Natural killer cell (primary cell): Measurements from ENCODE around the gene B4GALT1. TPM values are rescaled to one million over a fixed set of nuclear protein-coding genes. Genes with fewer than 3 reads are reported as not detected.

Experiments used
- ATAC-seq, 3 donors: fragments of 150-1000 bp in 2 of 3; fragments of 200-7000 bp in 1 of 3; cut with Tn5 transposase; 1 replicate in 1 of 3; 2 replicates in 2 of 3; pipeline ENCODE4 v1.10.0; 2021; ENCODE audit warnings: mild to moderate bottlenecking in 2 of 3, moderate library complexity in 2 of 3
- DNase-seq, 2 donors: peaks; one replicate each; pipeline versions ENCODE4 v3.0.0 to v3.0.0-alpha.2; 2013 to 2021; ENCODE audit warnings: mixed read lengths in 1 of 2
- H3K27ac ChIP-seq: one replicate; pipeline ENCODE4 v1.5.1; 2013; ENCODE audit warnings: mild to moderate bottlenecking, low read length
- H3K27me3 ChIP-seq: one replicate; pipeline ENCODE4 v1.6.1; 2013; ENCODE audit warnings: low read length; ENCODE audit not compliant: control insufficient read depth, insufficient read depth
- H3K36me3 ChIP-seq: one replicate; pipeline ENCODE4 v1.6.1; 2013; ENCODE audit warnings: low read length; ENCODE audit not compliant: control insufficient read depth, insufficient read depth
- H3K4me1 ChIP-seq: one replicate; pipeline ENCODE4 v1.6.1; 2013; ENCODE audit warnings: low read length; ENCODE audit not compliant: control insufficient read depth, insufficient read depth
- H3K4me3 ChIP-seq: one replicate; pipeline ENCODE4 v1.5.1; 2013; ENCODE audit warnings: low read length
- H3K9me3 ChIP-seq: one replicate; pipeline ENCODE4 v1.6.1; 2013; ENCODE audit warnings: low read length; ENCODE audit not compliant: control insufficient read depth, insufficient read depth
- H3K27ac Mint-ChIP-seq, 2 donors: one replicate each; pipeline ENCODE4 v1.8.0; 2022; ENCODE audit warnings: mild to moderate bottlenecking in 2 of 2, mixed read lengths in 2 of 2, moderate library complexity in 1 of 2
- H3K27me3 Mint-ChIP-seq, 2 donors: one replicate each; pipeline ENCODE4 v1.8.0; 2022; ENCODE audit warnings: low read depth in 2 of 2, mixed read lengths in 2 of 2
- H3K36me3 Mint-ChIP-seq: one replicate; pipeline ENCODE4 v1.8.0; 2022; ENCODE audit warnings: mixed read lengths
- H3K4me1 Mint-ChIP-seq, 2 donors: one replicate each; pipeline ENCODE4 v1.8.0; 2022; ENCODE audit warnings: mixed read lengths in 2 of 2
- H3K4me3 Mint-ChIP-seq: one replicate; pipeline ENCODE4 v1.8.0; 2022; ENCODE audit warnings: mild to moderate bottlenecking, moderate library complexity, mixed read lengths
- H3K9me3 Mint-ChIP-seq, 2 donors: one replicate each; pipeline ENCODE4 v1.8.0; 2022; ENCODE audit warnings: mixed read lengths in 2 of 2
- CTCF ChIP-seq: fragments of 200-600 bp; IDR thresholded peaks from one replicate; pipeline ENCODE4 v1.8.0; 2022; ENCODE audit warnings: antibody characterized with exemption
- WGBS: methylation state at CpG from one replicate; pipeline ENCODE4 v1.1.7; 2013; ENCODE audit warnings: missing lambda C conversion rate; ENCODE audit not compliant: insufficient coverage; 5-methylcytosine and 5-hydroxymethylcytosine counted together
- intact Hi-C: fragments of 100-400 bp; cut with micrococcal nuclease; formaldehyde crosslinking; loops from one replicate; pipeline ENCODE4 v1.14.2; 2022
- total RNA-seq, 4 donors: library from RNA; stranded (reverse); fragments of 120-200 nt in 1 of 4; gene quantifications; one replicate each; pipeline versions ENCODE4 v1.2.3 to v1.2.4, GENCODE V29; 2013 to 2022

B4GALT1 gene
- total RNA-seq, 3 donors from 2014 or later (not counting 1 experiment from before 2014, with no cell fraction given) = 122 to 143 (median 128) TPM

- Mint-ChIP-seq H3K9me3 (no peaks in the 10 kb centered on the region), H3K4me1 (peaks cover 0 to 7% of the 10 kb centered on the region in 2 donors), H3K36me3 (no peaks in the 10 kb centered on the region), H3K27me3 (no peaks in the 10 kb centered on the region), H3K27ac (peak overlapping the region; percentile 21 to 48), H3K4me3 (no peak overlapping the region)
- 100% methylated on average over 1 of the region's 1 CpG for WGBS
- no peaks in the 10 kb centered on the region for H3K4me1 ChIP-seq
- H3K36me3 ChIP-seq = peaks cover 11% of the 10 kb centered on the region
- TF ChIP-seq CTCF = no peak
- intact Hi-C loops = no loop called here
- H3K4me3 ChIP-seq = no peak overlapping the region
- H3K27me3 ChIP-seq = no peaks in the 10 kb centered on the region
- H3K9me3 ChIP-seq = no peaks in the 10 kb centered on the region
- ATAC-seq (no peak), DNase-seq (no peak)
- no peak overlapping the region for H3K27ac ChIP-seq
Measured at GRCh38 chr9:33105959-33106358, 61.2 kb downstream of the B4GALT1 start.

GRCh38 chr9:33105504-33105903 lies 61.6 kb downstream of the B4GALT1 start:
- ATAC-seq (no peak), DNase-seq (no peak)
- no peak overlapping the region for H3K4me3 ChIP-seq
- H3K4me1 Mint-ChIP-seq = peaks cover 0 to 7% of the 10 kb centered on the region in 2 donors
- no peaks in the 10 kb centered on the region for H3K9me3 Mint-ChIP-seq
- H3K4me3 Mint-ChIP-seq = no peak overlapping the region
- H3K4me1 ChIP-seq = no peaks in the 10 kb centered on the region
- H3K27ac ChIP-seq = no peak overlapping the region
- intact Hi-C loops = no loop called here
- no peaks in the 10 kb centered on the region for H3K27me3 ChIP-seq
- TF ChIP-seq CTCF = no peak
- peaks cover 6% of the 10 kb centered on the region for H3K36me3 ChIP-seq
- no peak overlapping the region for H3K27ac Mint-ChIP-seq
- H3K27me3 Mint-ChIP-seq = no peaks in the 10 kb centered on the region
- no peaks in the 10 kb centered on the region for H3K9me3 ChIP-seq
- H3K36me3 Mint-ChIP-seq = no peaks in the 10 kb centered on the region
- WGBS = 100% methylated on average over 3 of the region's 5 CpGs

GRCh38 chr9:33104401-33104800 lies 62.7 kb downstream of the B4GALT1 start:
- Mint-ChIP-seq H3K4me1 (peaks cover 0 to 7% of the 10 kb centered on the region in 2 donors), H3K27me3 (no peaks in the 10 kb centered on the region), H3K27ac (peak overlapping the region in 1 of 2 donors; percentile 4), H3K9me3 (no peaks in the 10 kb centered on the region), H3K36me3 (no peaks in the 10 kb centered on the region), H3K4me3 (no peak overlapping the region)
- Histone ChIP-seq H3K36me3 (peaks cover 2% of the 10 kb centered on the region), H3K4me3 (no peak overlapping the region), H3K9me3 (no peaks in the 10 kb centered on the region), H3K27me3 (no peaks in the 10 kb centered on the region), H3K27ac (no peak overlapping the region), H3K4me1 (no peaks in the 10 kb centered on the region)
- DNase-seq (no peak), ATAC-seq (no peak)
- WGBS = 92% methylated on average over 7 of the region's 7 CpGs
- intact Hi-C loops = no loop called here
- no peak for TF ChIP-seq CTCF
